ENCODE data around the gene ST8SIA3.

ST8SIA3 gene

GRCh38 chr18:57362714-57363113 is 10.4 kb downstream of the ST8SIA3 start:
- no peak for TF ChIP-seq CTCF (IDR thresholded peaks at IDR 0.05; ENCODE audit: insufficient read depth, low read depth, low read length, missing control alignments)
- H3K4me3 ChIP-seq (ENCODE audit: low read length) = no peak overlapping the region

GRCh38 chr18:57364460-57364859 is 12.1 kb downstream of the ST8SIA3 start:
- no peak overlapping the region for H3K4me3 ChIP-seq (ENCODE audit: low read length)
- DNase-seq (ENCODE audit: low read depth) = no peak
- TF ChIP-seq CTCF (IDR thresholded peaks at IDR 0.05; ENCODE audit: insufficient read depth, low read depth, low read length, missing control alignments) = no peak

More at GRCh38 chr18:57362714-57363113, 10.4 kb downstream of the ST8SIA3 start:
- no peak for DNase-seq (ENCODE audit: low read depth)

- no peak overlapping the region for H3K4me3 ChIP-seq (ENCODE audit: low read length)
- no peak for TF ChIP-seq CTCF (IDR thresholded peaks at IDR 0.05; ENCODE audit: insufficient read depth, low read depth, low read length, missing control alignments)
- DNase-seq (ENCODE audit: low read depth) = no peak
Measured at GRCh38 chr18:57366528-57367081, 14.2 kb downstream of the ST8SIA3 start.

- no peak for DNase-seq (ENCODE audit: low read depth)
- TF ChIP-seq CTCF (IDR thresholded peaks at IDR 0.05; ENCODE audit: insufficient read depth, low read depth, low read length, missing control alignments) = no peak
- no peak overlapping the region for H3K4me3 ChIP-seq (ENCODE audit: low read length)
Measured at GRCh38 chr18:57372444-57372843, 20.1 kb downstream of the ST8SIA3 start.

- no peak overlapping the region for H3K4me3 ChIP-seq (ENCODE audit: low read length)
- no peak for TF ChIP-seq CTCF (IDR thresholded peaks at IDR 0.05; ENCODE audit: insufficient read depth, low read depth, low read length, missing control alignments)
- DNase-seq (ENCODE audit: low read depth) = no peak
Measured at GRCh38 chr18:57373017-57373416, 20.7 kb downstream of the ST8SIA3 start.

- DNase-seq (ENCODE audit: low read depth) = no peak
- no peak overlapping the region for H3K4me3 ChIP-seq (ENCODE audit: low read length)
- TF ChIP-seq CTCF (IDR thresholded peaks at IDR 0.05; ENCODE audit: insufficient read depth, low read depth, low read length, missing control alignments) = no peak
Measured at GRCh38 chr18:57376503-57376902, 24.1 kb downstream of the ST8SIA3 start.

- H3K4me3 ChIP-seq (ENCODE audit: low read length) = no peak overlapping the region
- peak; percentile 30 for DNase-seq (ENCODE audit: low read depth)
- TF ChIP-seq CTCF (IDR thresholded peaks at IDR 0.05; ENCODE audit: insufficient read depth, low read depth, low read length, missing control alignments) = no peak
Measured at GRCh38 chr18:57389271-57389670, 36.9 kb downstream of the ST8SIA3 start.

Data from epithelial cell of esophagus (primary cell).